Cerebellar nuclear complex (tissue), 1 donor: Measurements from ENCODE around the gene TEX36.
"Not testable (repeated sequence)": the region's sequence is repeated elsewhere in the genome, so short reads cannot be mapped to it uniquely, and the experiment has no call there.

Experiments
- DNase-seq, 2 experiments: peaks; one replicate each; lab custom pipeline; 2025; lab: John Stamatoyannopoulos, UW

The TEX36 gene

DNA sequence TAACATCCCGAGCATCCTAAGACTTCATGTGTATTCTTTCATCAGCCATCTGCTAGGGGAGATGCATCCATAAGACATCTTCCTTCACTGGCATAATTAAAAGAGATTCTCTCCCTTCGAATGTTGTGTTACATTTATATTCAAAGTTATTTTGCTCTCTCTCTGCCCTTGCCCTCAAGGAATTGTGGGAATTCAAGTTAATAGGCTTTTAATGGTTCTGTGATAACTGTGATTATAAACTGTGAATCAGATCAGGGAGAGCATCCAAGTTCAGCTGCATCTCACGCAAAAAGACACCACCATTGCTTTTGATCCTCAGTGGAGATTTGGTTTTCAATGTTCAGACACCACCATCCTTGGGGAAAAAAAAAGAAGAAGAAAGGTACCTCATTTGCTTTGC, 9.2 kb upstream of the TEX36 start:
- DNase-seq = no peak

DNA sequence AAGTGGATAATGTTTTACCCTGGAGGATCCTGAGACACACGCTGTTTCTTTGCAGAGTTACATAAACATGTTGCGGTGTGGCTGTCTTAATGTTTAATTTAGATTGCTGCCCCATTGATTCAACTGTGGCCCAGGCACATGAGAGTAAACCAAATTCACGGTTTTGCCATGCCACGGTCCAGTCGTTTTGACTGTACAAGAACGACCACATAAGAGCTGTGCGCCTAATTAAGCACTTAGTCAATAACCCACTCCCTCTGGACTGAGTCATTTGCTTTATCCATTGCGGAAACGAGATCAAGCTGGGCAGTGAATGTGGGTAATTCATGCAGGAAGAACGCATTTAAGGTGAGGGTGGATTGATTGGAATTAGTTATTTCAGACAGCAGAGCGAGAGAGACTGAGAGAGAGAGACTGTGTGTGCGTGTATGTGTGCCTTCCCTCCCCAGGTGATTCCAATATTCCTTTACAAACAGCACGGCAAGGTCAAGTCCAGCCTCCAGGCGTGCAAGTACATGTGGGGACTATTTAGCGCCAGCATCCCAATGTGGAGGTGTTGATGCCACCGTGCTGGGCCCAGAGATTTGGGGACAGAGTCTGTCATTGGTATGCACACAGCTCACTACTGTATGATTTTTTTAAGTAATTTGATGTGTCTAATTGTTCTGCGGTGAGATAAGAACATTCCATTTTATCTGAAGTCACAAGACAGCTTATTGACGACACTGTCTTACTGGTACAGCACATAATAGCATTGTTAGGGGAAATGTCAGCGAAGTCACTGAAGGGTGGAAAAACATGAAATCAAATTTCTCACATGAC, 8.4 kb upstream of the TEX36 start:
- DNase-seq = no peak

DNA sequence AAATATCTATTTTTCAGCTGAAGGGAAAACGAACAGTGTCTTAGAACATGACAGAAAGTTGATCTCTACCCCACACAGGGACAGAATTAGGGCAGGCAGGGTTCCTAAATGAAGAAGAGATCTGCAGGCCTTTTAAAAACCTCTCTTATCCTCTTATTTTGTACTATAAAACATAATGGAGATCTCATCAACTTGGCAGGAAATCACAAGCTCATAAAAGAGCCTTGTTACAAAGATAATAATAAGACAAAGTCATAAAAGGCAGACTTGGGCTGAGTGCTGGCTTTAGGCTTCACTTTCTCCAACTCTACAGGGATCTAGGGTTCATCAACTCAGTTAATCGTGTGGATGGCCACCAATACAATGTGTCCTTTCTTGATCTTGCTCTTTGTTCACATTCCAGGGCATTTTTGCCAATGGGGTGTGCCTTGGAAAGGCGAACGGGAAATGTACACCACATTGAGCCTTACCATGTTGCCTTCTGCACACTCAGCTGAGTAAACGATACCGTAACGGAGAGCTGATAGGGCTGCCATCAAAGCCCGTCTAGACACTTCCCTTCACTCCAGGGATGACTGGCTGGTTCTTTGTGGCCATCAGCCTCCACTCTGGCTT, 7.1 kb upstream of the TEX36 start:
- DNase-seq = no peak

DNA sequence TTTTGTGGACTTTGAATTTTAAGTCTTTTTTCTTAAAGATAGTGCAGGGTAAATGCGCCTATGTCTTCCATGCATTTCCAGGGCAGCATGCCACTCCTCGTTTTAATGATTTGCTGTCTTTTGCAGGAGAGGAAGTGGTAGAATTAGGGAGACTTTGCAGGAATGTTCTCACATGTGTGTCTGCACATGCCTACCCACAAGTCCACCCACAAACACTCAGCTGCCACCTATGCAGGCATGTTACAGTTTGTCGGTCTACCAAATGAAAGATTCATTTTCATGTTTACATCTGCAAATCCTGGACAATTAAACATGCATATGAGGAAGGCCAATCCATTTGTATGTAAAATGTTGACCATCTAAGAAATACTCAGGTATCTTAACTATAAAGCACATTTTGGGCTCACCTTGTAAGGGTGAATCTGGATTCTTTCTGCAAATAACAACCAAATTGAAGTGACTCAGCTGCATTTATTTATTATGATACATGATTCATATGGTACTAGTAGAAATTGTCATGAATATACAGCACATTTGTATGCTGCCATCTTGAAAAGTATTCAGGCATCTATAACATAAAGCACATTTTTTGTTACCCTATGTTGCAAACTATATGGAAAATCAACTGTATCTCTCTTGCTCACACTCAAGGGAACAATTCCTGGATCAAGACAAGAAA, 4.7 kb upstream of the TEX36 start:
- DNase-seq = no peak

DNA sequence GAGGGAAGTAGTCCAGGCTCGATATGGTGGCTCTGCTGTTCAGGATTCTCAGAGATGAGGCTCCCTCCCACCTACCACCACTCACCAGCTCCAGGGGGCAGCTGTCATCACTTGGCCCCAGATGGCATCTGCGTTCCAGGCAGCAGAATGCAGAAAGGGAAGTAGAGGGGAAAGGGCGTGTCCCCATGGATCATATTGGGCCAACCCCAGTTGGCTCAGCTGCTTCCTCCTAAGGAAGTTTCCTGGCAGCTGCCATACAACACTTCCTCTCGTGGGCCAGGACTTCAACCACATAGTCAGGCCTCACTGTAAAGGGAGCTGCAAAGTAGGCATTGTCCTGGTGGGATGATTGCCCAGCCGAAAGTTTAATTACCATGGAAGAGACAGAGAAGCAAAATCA, 1.6 kb upstream of the TEX36 start:
- DNase-seq = no peak

DNA sequence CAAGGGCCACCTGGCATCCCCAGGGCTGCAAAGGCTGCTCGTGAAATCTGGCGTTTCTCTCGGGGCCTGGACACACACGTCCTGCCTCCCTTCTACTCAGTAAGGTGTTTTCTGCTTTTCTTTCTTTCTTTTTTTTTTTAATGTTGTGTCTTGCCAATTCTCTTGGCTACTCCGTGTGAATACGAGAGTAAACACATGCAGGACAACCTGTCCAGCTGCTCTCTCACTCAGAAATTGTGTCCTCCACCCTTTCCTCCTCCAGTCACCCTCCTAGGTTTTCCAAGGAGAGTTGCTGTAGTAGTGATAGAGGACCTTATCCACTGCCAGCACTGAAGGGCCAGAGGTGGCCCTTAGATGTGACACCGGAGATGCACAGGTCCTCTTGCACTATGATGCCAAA, 858 bp upstream of the TEX36 start:
- DNase-seq = no peak

DNA sequence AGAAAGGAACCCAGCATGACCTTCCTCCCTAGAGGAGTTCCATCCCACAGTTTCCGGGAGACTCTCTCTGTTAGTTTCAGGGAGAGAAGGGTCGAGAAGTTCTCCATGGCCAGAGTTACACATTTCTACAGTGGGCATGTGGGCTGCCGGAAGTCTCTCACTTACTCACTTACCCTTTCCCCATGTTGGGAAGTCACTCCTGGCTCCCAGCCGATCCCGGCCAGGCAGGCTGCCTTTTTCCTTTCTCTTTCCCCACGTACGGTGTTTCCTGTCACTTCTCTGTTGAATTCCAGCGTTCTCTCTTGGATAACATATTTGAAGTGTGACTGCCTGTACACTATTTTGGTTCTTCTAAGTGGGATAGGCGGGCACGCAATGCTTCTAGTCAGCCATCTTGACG, 3.5 kb downstream of the TEX36 start:
- no peak for DNase-seq

DNA sequence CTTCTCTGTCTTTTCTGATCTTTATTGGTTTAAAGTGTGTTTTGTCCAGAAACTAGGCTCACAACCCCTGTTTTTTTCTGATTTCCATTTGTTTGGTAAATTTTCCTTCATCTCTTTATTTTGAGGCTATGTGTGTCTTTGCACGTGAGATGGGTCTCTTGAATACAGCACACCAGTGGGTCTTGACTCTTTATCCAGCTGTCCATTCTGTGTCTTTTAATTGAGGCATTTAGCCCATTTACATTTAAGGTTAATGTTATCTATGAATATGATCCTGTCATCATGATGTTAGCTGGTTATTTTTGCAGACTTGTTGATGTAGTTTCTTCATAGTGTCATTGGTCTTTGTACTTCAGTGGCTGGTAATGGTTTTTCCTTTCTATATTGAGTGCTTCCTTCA, 10.1 kb downstream of the TEX36 start:
- DNase-seq = no peak

DNA sequence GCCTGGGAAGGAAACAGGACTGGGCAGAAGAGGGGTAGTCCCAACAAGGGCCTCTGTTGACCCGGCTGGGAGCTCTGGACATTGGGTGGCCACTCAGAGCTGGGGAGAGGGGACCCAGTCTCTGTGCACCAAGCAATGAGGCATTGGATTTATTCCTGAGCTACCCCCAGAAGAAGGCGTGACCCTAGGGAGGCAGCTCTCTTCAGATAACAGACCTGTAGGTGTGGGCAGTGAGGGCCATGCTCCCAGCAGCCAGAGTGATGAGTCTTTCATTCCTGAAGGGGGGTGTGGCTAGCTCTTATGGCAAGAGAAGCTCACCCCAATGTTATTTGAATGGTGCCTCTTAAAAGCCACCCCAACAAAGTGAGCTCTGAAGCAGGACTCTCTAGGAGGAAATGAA, 20.4 kb downstream of the TEX36 start:
- no peak for DNase-seq

DNA sequence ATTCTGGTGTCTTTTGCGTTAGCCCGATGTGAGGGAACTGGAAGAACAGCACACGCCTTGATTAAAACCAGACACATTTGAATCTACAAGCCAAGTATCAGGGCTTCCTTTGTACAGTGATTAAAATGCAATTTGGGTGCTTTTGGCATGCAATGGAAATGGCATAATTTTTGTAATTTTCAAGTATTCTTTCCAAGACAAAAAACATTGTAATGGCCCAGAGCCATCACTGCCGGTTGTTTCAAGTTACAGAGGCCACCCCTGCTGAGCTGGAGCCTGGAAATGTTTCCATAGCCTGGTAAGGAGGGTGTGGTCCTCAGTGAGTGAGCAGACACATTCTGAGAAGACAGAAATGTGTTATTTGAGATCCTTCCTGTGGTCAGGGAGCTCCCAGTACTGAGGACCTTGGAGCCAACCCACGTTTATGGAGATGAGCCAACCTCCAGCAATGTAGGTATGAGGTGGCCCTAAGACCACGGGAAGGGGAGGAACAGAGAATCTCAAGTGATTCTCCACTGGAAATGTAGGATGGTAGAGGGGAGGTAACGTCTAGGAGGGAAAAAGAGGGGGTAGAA, 20.9 kb downstream of the TEX36 start:
- no peak for DNase-seq

DNA sequence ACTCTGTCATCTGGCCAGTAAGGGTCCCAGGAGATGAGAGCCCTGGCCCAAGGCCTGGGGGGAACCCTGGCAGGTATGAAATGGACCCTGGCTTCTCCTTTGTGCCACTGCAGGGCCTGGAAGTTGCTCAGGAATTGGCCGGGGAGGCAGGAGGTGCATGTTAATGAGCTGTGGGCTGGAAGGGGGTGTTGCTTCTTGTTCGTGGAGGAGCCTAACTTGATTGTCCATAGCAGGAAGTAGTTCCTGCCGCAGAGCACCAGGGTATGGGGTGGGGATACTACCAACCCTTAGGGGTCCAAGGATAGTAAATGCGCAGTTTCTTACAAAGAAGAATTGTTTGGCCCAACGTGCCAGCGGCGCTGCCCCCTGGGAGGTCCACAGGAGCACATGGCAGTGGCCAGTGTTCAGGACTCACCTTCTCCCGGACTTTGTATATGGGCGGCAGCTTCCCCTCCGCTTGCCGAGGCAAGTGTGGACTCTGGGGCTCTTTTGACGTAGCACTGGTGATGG, 21.5 kb downstream of the TEX36 start:
- no peak for DNase-seq

DNA sequence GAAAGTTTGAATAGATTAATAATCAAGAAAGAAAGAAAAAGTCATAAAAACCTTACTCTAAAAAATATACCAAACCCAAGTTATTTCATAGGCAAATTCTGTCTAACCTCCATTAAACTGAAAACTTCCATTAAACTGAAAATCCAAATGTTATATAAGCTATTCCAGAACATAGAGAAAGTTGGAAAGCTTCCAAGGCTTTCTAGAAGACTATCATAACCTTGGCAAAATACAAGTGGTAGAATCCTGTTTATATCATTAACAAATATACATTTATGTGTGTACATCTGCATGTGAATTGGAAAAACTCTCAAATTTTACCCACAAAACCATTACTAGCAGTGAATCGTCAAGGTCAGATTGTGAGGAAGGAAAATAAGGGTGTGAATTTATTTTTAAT, 23.9 kb downstream of the TEX36 start:
- no peak for DNase-seq

DNA sequence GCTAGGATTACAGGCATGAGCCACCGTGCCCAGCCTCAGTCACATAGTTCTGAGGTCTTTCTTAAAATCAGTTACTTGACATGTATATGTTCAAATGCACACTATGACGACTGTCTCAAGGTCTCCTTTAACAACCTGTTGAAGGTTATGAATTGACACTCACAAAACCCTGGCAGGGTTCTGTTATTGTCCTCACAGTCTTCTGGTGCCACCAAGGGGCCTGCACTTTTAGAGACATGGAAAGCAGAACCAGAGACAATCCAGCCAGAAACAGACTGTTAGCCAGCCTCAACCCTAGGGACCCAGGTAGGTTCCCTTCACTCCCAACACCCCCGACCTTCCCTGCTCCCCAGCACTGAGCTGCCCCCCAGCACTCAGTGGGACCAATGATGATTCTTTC, 26.4 kb downstream of the TEX36 start:
- DNase-seq = no peak

DNA sequence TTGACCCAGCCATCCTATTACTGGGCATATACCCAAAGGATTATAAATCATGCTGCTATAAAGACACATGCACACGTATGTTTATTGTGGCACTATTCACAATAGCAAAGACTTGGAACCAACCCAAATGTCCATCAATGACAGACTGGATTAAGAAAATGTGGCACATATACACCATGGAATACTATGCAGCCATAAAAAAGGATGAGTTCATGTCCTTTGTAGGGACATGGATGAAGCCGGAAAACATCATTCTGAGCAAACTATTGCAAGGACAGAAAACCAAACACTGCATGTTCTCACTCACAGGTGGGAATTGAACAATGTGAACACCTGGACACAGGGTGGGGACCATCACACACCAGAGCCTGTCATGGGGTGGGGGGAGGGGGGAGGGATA, 29.9 kb downstream of the TEX36 start:
- DNase-seq = not testable (repeated sequence)

DNA sequence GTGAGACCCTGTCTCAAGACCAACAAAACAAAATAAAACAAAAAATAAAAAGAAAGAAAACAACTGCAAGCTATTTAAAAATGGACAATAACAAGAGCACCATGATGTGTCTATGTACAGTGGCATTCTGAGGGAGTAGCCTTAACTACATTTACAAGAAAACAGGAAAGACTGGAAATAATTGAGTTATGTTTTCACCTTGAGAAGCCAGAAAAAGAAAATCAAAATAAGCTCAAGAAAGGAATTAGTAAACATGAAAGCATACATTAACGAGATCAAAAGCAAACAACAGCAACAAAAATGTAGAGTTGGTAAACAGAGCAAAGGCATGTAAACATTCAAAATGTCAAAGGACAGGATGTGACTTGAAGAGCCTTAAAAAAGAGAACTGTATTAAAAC, 36.7 kb downstream of the TEX36 start:
- no peak for DNase-seq

DNA sequence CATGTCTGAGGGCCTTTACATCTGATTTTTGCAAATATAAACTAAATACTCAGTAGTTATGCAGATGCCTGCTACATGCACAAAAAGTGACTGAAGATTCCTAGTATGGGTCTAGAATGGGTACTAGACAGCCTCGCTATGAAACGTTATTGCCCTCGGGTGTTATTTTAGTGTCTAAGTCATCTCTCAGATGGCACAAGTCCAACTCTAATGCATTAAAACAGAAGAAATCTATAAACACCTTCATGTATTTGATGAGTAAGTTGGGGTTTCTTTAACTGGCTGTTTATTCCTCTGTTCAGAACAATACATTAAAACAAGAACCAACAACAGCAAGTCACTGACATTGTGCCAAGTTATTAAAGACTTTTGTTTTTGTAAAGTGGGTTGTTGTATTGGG, 41.6 kb downstream of the TEX36 start:
- no peak for DNase-seq

DNA sequence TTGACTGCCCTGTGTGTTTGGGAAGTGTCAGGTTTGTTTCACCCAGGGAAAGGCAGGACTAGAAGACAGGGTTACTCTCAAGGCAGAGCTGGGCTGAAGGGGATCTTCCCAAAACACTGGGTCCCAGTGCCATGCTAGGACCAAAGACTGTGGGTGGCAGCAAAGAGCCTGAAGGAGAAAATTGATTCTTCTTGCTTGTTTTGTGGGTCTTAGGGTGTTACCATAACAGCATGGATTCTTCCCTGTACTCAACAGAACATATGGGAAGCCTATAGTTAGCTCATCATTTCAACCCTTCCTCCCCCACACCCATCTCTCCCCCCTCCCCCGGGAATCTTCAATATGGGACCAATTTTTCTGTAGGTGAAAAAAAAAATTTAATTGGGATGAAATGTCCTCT, 42.3 kb downstream of the TEX36 start:
- no peak for DNase-seq

DNA sequence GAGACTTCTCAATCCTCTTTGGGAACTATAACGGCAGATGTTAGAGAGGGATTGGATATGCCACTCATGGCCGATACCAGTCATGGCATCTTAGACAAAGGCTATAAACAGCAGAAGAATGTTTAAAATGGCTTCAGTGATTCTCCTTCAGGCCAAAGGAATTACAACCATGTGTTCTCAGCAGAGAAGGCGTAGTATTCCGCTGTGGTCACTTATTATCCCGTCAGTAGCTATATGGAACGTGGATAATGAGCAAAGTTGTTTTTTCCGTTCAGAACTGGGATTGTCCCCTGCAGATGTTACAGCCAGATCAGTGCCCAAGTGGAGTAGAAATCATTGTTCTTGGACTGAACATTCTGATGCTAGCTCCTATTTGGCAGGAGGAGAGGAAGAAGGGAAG, 43.1 kb downstream of the TEX36 start:
- no peak for DNase-seq

DNA sequence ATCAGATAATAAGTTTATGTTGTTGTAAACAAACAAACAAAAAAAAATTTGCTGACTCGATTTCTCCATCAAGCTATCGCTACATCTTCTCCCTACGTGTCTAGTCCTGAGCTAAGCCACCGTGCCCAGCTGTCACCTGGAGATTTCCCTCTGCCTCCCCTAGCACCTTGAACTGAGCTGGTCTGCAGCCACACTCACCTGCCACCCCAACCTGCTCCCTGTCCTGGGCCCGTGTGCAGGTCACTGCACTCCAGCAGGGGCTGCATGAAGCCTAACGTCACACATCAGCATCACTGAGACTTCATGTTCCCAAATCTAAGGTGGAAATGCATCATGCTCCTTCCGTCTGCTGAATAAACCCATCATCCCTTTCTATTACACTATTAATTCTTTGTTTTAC, 44.4 kb downstream of the TEX36 start:
- DNase-seq = no peak

DNA sequence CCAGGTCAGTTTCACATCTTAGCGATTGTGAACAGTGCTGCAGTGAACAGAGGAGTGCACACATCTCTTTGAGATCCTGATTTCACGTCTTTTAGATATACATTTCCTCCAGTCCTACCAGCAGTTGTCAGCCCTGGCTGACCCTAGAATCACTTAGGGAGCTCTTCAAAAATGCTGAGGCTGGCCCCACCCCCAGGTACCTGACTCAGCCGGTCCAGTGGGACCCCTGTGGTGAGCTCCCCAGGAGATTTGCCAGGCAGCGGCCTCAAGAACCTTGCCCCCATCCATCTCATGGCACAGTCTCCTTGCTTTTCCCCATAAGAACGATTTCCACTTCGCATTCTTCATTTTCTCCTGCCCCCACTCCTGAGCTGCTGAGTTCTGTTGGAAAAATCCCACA, 45.5 kb downstream of the TEX36 start:
- DNase-seq = no peak

DNA sequence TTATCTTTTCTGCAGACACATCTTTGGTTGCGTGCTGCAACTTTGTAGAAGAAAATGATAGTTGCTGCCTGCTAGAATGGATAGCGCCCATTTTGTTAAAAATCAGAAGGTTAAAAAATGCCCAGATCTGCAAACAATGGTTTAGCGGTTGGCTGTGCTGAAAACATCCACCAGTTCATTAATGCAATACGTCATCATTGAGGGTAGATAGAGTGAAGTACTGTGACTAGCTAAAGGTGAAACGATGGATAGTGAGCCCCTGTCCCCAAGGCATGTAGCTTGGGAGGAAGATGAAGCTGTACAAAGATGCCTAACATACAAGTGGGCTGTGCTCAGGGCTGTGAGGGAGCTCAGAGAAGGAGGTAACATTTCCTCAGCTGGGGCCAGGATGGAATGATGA, 48.4 kb downstream of the TEX36 start:
- DNase-seq = no peak

DNA sequence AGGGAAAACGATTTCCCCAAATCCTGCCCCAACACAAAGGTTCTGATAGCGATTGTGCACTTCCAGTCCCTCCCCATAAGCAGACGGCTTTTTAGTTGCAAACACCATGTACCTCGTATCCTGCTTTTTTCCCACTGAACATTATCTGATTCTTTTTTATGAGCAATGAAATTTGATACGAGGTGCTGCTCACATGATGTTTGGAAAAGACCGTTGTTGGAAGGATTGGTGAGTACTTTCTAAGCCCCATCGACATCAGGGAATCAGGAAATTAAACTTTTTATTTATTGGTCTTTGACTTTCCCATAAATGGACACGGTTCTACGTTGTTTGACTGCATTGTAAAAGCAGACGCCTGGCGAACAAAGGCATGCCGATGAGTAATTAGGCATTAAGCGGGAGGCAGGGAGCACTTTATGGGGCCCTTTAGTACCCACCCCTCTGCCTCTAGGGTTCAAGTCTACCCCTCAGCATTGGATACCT, 49.4 kb downstream of the TEX36 start:
- no peak for DNase-seq

DNA sequence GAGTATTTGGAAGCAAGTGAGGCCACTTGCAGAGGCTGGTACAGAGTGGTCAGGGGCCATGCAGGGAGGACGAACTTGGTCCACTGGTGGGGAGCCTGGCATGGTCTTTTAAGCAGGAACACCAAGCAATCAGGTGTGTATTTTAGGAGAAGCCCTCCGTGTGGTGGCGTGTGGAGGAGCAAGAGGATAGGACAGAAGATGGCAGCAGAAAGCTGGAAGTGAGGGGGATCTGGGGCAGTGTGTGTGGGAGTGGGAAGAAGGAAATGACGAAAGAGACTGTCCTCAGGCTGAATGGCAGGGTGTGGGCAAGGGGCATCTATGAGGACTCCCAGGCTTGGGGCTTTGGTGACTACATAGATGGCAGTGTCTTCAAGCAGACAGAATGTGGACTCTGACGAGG, 51.2 kb downstream of the TEX36 start:
- DNase-seq = no peak
